Stimulated activated CD4-positive, alpha-beta T cell treated with anti-CD3 and anti-CD28 coated beads, Interleukin-4, amount 100 ng/mL, for 24 hours (primary cell): ENCODE measurements around the gene GNA14.

Experiments
- DNase-seq: peaks from one replicate; pipeline ENCODE4 v3.0.0-alpha.2; 2020

Gene GNA14

GRCh38 chr9:77384406-77384805 is 263.7 kb downstream of the GNA14 start:
- DNase-seq = no peak

GRCh38 chr9:77375956-77376532 is 272.1 kb downstream of the GNA14 start:
- no peak for DNase-seq

GRCh38 chr9:77374266-77374665 is 273.9 kb downstream of the GNA14 start:
- no peak for DNase-seq
